Endothelial cell of umbilical vein (primary cell): ENCODE data around the gene TYSND1. TPM values are rescaled to one million over a fixed set of nuclear protein-coding genes. Genes with fewer than 3 reads are reported as not detected.

ENCODE experiments used
- BruUV-seq: library from RNA; stranded (reverse); fragments of 400-500 nt; replicated peaks from 2 replicates; lab custom pipeline; 2021; lab: Mats Ljungman, UMichigan
- CTCF ChIA-PET: fragments of 300-600, 350-600 bp; sonication (Branson Sonifier 250); formaldehyde crosslinking; loops from one replicate; lab custom pipeline; 2021; ENCODE audit warnings: antibody characterized with exemption, inconsistent platforms; lab: Charles Lee
- POLR2A ChIA-PET: fragments of 300-600, 350-600 bp; sonication (Branson Sonifier 250); formaldehyde crosslinking; loops from one replicate; lab custom pipeline; 2021; ENCODE audit warnings: antibody characterized with exemption, inconsistent platforms; lab: Charles Lee
- DNase-seq: peaks from one replicate; pipeline ENCODE4 v3.0.0-alpha.2; 2011; ENCODE audit warnings: low read depth, low spot score
- FAIRE-seq: peaks from 2 replicates; lab custom pipeline; 2011; peaks lifted over from hg19 to GRCh38; lab: Jason Lieb, UNC
- H2AFZ ChIP-seq: 2 replicates; pipeline ENCODE4 v1.6.0; 2012; ENCODE audit warnings: low read depth, low read length, control low read depth, inconsistent platforms
- H3K27ac ChIP-seq: 2 replicates; pipeline ENCODE4 v1.5.1; 2011; ENCODE audit warnings: low read depth, mild to moderate bottlenecking, control low read depth, low read length, moderate library complexity; ENCODE audit not compliant: insufficient read depth
- H3K27me3 ChIP-seq, 2 experiments: 2 replicates each; pipeline versions ENCODE4 v1.6.0 to v1.6.1; 2011; ENCODE audit warnings: low read length in 2 of 2, mixed read lengths in 1 of 2; ENCODE audit not compliant: control insufficient read depth in 2 of 2, insufficient read depth in 2 of 2
- H3K36me3 ChIP-seq, 2 experiments: 2 replicates in 1 of 2; 3 replicates in 1 of 2; pipeline ENCODE4 v1.5.1; 2011; ENCODE audit warnings: low read length in 2 of 2, mild to moderate bottlenecking in 1 of 2, moderate library complexity in 1 of 2; ENCODE audit not compliant: control insufficient read depth in 2 of 2, insufficient read depth in 2 of 2; ENCODE audit errors: extremely low read depth in 1 of 2
- H3K4me1 ChIP-seq: 3 replicates; pipeline ENCODE4 v1.5.1; 2011; ENCODE audit warnings: mild to moderate bottlenecking, low read length; ENCODE audit not compliant: control insufficient read depth, insufficient read depth; ENCODE audit errors: extremely low read depth
- H3K4me2 ChIP-seq: 2 replicates; pipeline ENCODE4 v1.6.1; 2011; ENCODE audit warnings: low read length, control low read depth, mixed read lengths; ENCODE audit not compliant: insufficient read depth
- H3K4me3 ChIP-seq, 3 experiments: fragments of 200-600 bp in 1 of 3; sonication (generic), shearing (Covaris generic) in 1 of 3; replicated peaks in 1 of 3; 2 replicates each; pipeline ENCODE4 v1.5.1; 2011 to 2016; ENCODE audit warnings: control low read depth in 3 of 3, low read length in 3 of 3, mild to moderate bottlenecking in 2 of 3, inconsistent platforms in 1 of 3, low read depth in 1 of 3, moderate library complexity in 1 of 3; ENCODE audit not compliant: insufficient read depth in 1 of 3
- H3K79me2 ChIP-seq: 2 replicates; pipeline ENCODE4 v1.6.0; 2012; ENCODE audit warnings: low read length, inconsistent platforms; ENCODE audit not compliant: control insufficient read depth, insufficient read depth
- H3K9ac ChIP-seq: replicated peaks from 2 replicates; pipeline ENCODE3; 2011; ENCODE audit warnings: low read length, control low read depth; ENCODE audit not compliant: insufficient read depth; ENCODE audit errors: extremely low read depth
- H3K9me1 ChIP-seq: replicated peaks from 3 replicates; pipeline ENCODE4 v1.6.0; 2011; ENCODE audit warnings: mild to moderate bottlenecking, low read length; ENCODE audit not compliant: control insufficient read depth, insufficient read depth; ENCODE audit errors: extremely low read depth
- H3K9me3 ChIP-seq: replicated peaks from 2 replicates; pipeline ENCODE4 v1.5.1; 2012; ENCODE audit warnings: low read length, inconsistent platforms; ENCODE audit not compliant: control insufficient read depth, insufficient read depth
- H4K20me1 ChIP-seq: replicated peaks from 2 replicates; pipeline ENCODE3; 2011; ENCODE audit warnings: mild to moderate bottlenecking, low read length; ENCODE audit not compliant: control insufficient read depth, insufficient read depth; ENCODE audit errors: extremely low read depth
- EZH2 ChIP-seq: IDR thresholded peaks from 2 replicates; pipeline ENCODE4 v1.6.1; 2012; ENCODE audit warnings: borderline replicate concordance, low read depth, mild to moderate bottlenecking, moderate library complexity, low read length, inconsistent platforms; ENCODE audit not compliant: severe bottlenecking
- FOS ChIP-seq: IDR thresholded peaks from 2 replicates; pipeline ENCODE4 v1.6.1; 2011; ENCODE audit warnings: mild to moderate bottlenecking, low read length, moderate library complexity, borderline replicate concordance; ENCODE audit not compliant: insufficient read depth
- GATA2 ChIP-seq: IDR thresholded peaks from 2 replicates; pipeline ENCODE4 v1.7.0; 2011; ENCODE audit warnings: low read depth, mild to moderate bottlenecking, moderate library complexity, mixed read lengths, low read length; ENCODE audit not compliant: insufficient read length, insufficient read depth
- JUN ChIP-seq: IDR thresholded peaks from 2 replicates; pipeline ENCODE4 v1.6.1; 2011; ENCODE audit warnings: borderline replicate concordance, low read depth; ENCODE audit not compliant: insufficient read length, insufficient read depth
- MAX ChIP-seq: IDR thresholded peaks from 2 replicates; pipeline ENCODE4 v1.6.1; 2011; ENCODE audit not compliant: insufficient read depth, insufficient read length
- MYC ChIP-seq: IDR thresholded peaks from one replicate; pipeline ENCODE4 v1.6.1; 2011; ENCODE audit warnings: mild to moderate bottlenecking, low read depth, low read length
- POLR2A ChIP-seq: IDR thresholded peaks from 2 replicates; pipeline ENCODE4 v1.6.1; 2012; ENCODE audit warnings: low read depth, mild to moderate bottlenecking, control low read depth, low read length
- POLR2AphosphoS5 ChIP-seq: IDR thresholded peaks from 2 replicates; pipeline ENCODE4 v1.6.1; 2012; ENCODE audit warnings: low read depth, mild to moderate bottlenecking, control low read depth, low read length, moderate library complexity; ENCODE audit not compliant: insufficient read depth
- dilution Hi-C: fragments of 300-500 bp; cut with MboI; formaldehyde crosslinking; loops from one replicate; pipeline ENCODE4 v1.15.0; 2019; ENCODE audit warnings: low sequenced_read_pairs; ENCODE audit not compliant: extremely low pct_ligation_motif_present
- intact Hi-C: fragments of 100-400 bp; cut with micrococcal nuclease; formaldehyde crosslinking; loops from one replicate; pipeline ENCODE4 v1.10.0; 2022
- polyA plus RNA-seq, 4 experiments: library from polyadenylated mRNA; depleted of rRNA in 3 of 4; stranded (reverse) in 3 of 4; unstranded in 1 of 4; fragments of >200 nt; gene quantifications; 2 replicates each; pipeline versions ENCODE4 v1.2.1 to v1.2.3, GENCODE V29; 2011 to 2012; ENCODE audit warnings: missing spikeins in 1 of 4
- total RNA-seq: library from RNA; stranded (reverse); gene quantifications from 2 replicates; pipeline ENCODE4 v1.2.3, GENCODE V29; 2021
- TF ChIP-seq, protein P1 (sequence below), 2 donors: IDR thresholded peaks; 1 replicate in 1 of 2; 2 replicates in 1 of 2; pipeline ENCODE4 v1.5.1; 2011; ENCODE audit warnings: low read length in 2 of 2, mild to moderate bottlenecking in 2 of 2, moderate library complexity in 2 of 2, control low read depth in 1 of 2, inconsistent platforms in 1 of 2, low read depth in 1 of 2; ENCODE audit not compliant: insufficient read depth in 1 of 2; ENCODE audit errors: extremely low read depth in 1 of 2

The TYSND1 gene
- total and polyA plus RNA-seq, 2 donors (not counting 3 experiments of a cell fraction or from before 2014, with no cell fraction given): 5.1 to 7.8 TPM

- dilution Hi-C loops: no loop called here
- FAIRE-seq (no peak), DNase-seq (no peak)
- TF ChIP-seq EZH2 (no peak), MYC (no peak), POLR2A (no peak), POLR2AphosphoS5 (no peak), MAX (no peak), GATA2 (no peak), JUN (no peak), FOS (no peak)
- TF ChIP-seq, protein P1, sequence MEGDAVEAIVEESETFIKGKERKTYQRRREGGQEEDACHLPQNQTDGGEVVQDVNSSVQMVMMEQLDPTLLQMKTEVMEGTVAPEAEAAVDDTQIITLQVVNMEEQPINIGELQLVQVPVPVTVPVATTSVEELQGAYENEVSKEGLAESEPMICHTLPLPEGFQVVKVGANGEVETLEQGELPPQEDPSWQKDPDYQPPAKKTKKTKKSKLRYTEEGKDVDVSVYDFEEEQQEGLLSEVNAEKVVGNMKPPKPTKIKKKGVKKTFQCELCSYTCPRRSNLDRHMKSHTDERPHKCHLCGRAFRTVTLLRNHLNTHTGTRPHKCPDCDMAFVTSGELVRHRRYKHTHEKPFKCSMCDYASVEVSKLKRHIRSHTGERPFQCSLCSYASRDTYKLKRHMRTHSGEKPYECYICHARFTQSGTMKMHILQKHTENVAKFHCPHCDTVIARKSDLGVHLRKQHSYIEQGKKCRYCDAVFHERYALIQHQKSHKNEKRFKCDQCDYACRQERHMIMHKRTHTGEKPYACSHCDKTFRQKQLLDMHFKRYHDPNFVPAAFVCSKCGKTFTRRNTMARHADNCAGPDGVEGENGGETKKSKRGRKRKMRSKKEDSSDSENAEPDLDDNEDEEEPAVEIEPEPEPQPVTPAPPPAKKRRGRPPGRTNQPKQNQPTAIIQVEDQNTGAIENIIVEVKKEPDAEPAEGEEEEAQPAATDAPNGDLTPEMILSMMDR (IDR thresholded peaks at IDR 0.05; ENCODE audit: extremely low read depth in 1 of 2, insufficient read depth in 1 of 2, low read depth in 1 of 2, low read length in 2 of 2): no peak
- Histone ChIP-seq H3K27me3 (no peaks in the 10 kb centered on the region), H3K4me2 (no peak overlapping the region), H4K20me1 (no peaks in the 10 kb centered on the region), H3K4me1 (no peaks in the 10 kb centered on the region), H3K79me2 (no peaks in the 10 kb centered on the region), H3K9ac (no peak overlapping the region), H3K36me3 (no peaks in the 10 kb centered on the region), H2AFZ (no peak overlapping the region), H3K4me3 (no peak overlapping the region), H3K9me1 (no peaks in the 10 kb centered on the region), H3K27ac (no peak overlapping the region), H3K9me3 (no peaks in the 10 kb centered on the region)
- BruUV-seq: no TSS peak
- ChIA-PET POLR2A (no interaction called here), CTCF (no interaction called here)
- intact Hi-C loops: no loop called here
These were observed 42.3 kb upstream of the TYSND1 start for GRCh38 chr10:70188768-70189167.
